Skeletal muscle satellite cell (primary cell): ENCODE data around the gene HDGFL2.
"Not testable (repeated sequence)": the region's sequence is repeated elsewhere in the genome, so short reads cannot be mapped to it uniquely, and the experiment has no call there.

Experiments used
- H3K27me3 ChIP-seq: 2 replicates; pipeline ENCODE4 v1.7.0; 2013; ENCODE audit warnings: low read length; ENCODE audit not compliant: control insufficient read depth, insufficient read depth
- H3K36me3 ChIP-seq: 2 replicates; pipeline ENCODE4 v1.7.0; 2013; ENCODE audit warnings: mild to moderate bottlenecking, control low read depth, low read length; ENCODE audit not compliant: insufficient read depth
- H3K4me1 ChIP-seq: 2 replicates; pipeline ENCODE4 v1.7.0; 2013; ENCODE audit warnings: low read length; ENCODE audit not compliant: control insufficient read depth, insufficient read depth
- H3K4me2 ChIP-seq: 2 replicates; pipeline ENCODE4 v1.7.0; 2013; ENCODE audit warnings: mild to moderate bottlenecking, low read length
- H3K4me3 ChIP-seq: 2 replicates; pipeline ENCODE4 v1.7.0; 2013; ENCODE audit warnings: low read length
- H3K9ac ChIP-seq: 2 replicates; pipeline ENCODE4 v1.7.0; 2013; ENCODE audit warnings: mild to moderate bottlenecking, low read depth, low read length, moderate library complexity
- H3K9me3 ChIP-seq: replicated peaks from 2 replicates; pipeline ENCODE4 v1.7.0; 2013; ENCODE audit warnings: mild to moderate bottlenecking, control low read depth, low read length

HDGFL2 gene

GRCh38 chr19:4522291-4523002, 50.4 kb downstream of the HDGFL2 start:
- Histone ChIP-seq H3K4me3 (no peak overlapping the region), H3K4me1 (peaks cover 10% of the 10 kb centered on the region), H3K27me3 (peaks cover 36% of the 10 kb centered on the region), H3K4me2 (no peak overlapping the region), H3K9me3 (no peaks in the 10 kb centered on the region), H3K36me3 (no peaks in the 10 kb centered on the region), H3K9ac (no peak overlapping the region)

- H3K27me3 ChIP-seq: peaks cover 25% of the 10 kb centered on the region
- H3K9ac ChIP-seq: no peak overlapping the region
- no peak overlapping the region for H3K4me2 ChIP-seq
- no peaks in the 10 kb centered on the region for H3K36me3 ChIP-seq
- H3K4me1 ChIP-seq: peaks cover 4% of the 10 kb centered on the region
- no peaks in the 10 kb centered on the region for H3K9me3 ChIP-seq
- H3K4me3 ChIP-seq: no peak overlapping the region
These were observed 51.4 kb downstream of the HDGFL2 start for GRCh38 chr19:4523306-4524110.

GRCh38 chr19:4524808-4525562, 52.9 kb downstream of the HDGFL2 start:
- no peaks in the 10 kb centered on the region for H3K4me1 ChIP-seq
- no peaks in the 10 kb centered on the region for H3K9me3 ChIP-seq
- peaks cover 18% of the 10 kb centered on the region for H3K27me3 ChIP-seq
- no peak overlapping the region for H3K4me3 ChIP-seq
- H3K36me3 ChIP-seq: no peaks in the 10 kb centered on the region
- H3K9ac ChIP-seq: no peak overlapping the region
- no peak overlapping the region for H3K4me2 ChIP-seq

- no peak overlapping the region for H3K4me2 ChIP-seq
- H3K9ac ChIP-seq: no peak overlapping the region
- peaks cover 21% of the 10 kb centered on the region for H3K27me3 ChIP-seq
- H3K4me1 ChIP-seq: no peaks in the 10 kb centered on the region
- H3K9me3 ChIP-seq: no peaks in the 10 kb centered on the region
- H3K4me3 ChIP-seq: no peak overlapping the region
- H3K36me3 ChIP-seq: no peaks in the 10 kb centered on the region
These were observed 53.5 kb downstream of the HDGFL2 start for GRCh38 chr19:4525563-4526002.

- H3K27me3 ChIP-seq: peaks cover 13% of the 10 kb centered on the region
- not testable (repeated sequence) for H3K4me3 ChIP-seq
These were observed 55.3 kb downstream of the HDGFL2 start for GRCh38 chr19:4527377-4527776.

GRCh38 chr19:4528843-4529242, 56.7 kb downstream of the HDGFL2 start:
- no peaks in the 10 kb centered on the region for H3K36me3 ChIP-seq
- H3K27me3 ChIP-seq: peaks cover 20% of the 10 kb centered on the region
- no peaks in the 10 kb centered on the region for H3K4me1 ChIP-seq
- no peak overlapping the region for H3K4me2 ChIP-seq
- H3K9me3 ChIP-seq: no peaks in the 10 kb centered on the region
- no peak overlapping the region for H3K4me3 ChIP-seq
- no peak overlapping the region for H3K9ac ChIP-seq

More at GRCh38 chr19:4527377-4527776, 55.3 kb downstream of the HDGFL2 start:
- H3K4me1 ChIP-seq, H3K9ac ChIP-seq, H3K9me3 ChIP-seq, H3K36me3 ChIP-seq, H3K4me2 ChIP-seq: not testable (repeated sequence)

GRCh38 chr19:4529924-4530522, 57.9 kb downstream of the HDGFL2 start:
- H3K4me1 ChIP-seq: no peaks in the 10 kb centered on the region
- H3K4me2 ChIP-seq: no peak overlapping the region
- no peak overlapping the region for H3K4me3 ChIP-seq
- H3K36me3 ChIP-seq: no peaks in the 10 kb centered on the region
- H3K9ac ChIP-seq: no peak overlapping the region
- no peaks in the 10 kb centered on the region for H3K9me3 ChIP-seq
- peaks cover 32% of the 10 kb centered on the region for H3K27me3 ChIP-seq

GRCh38 chr19:4531562-4532165, 59.6 kb downstream of the HDGFL2 start:
- H3K36me3 ChIP-seq: no peaks in the 10 kb centered on the region
- H3K9ac ChIP-seq: no peak overlapping the region
- H3K9me3 ChIP-seq: no peaks in the 10 kb centered on the region
- peaks cover 40% of the 10 kb centered on the region for H3K27me3 ChIP-seq
- no peaks in the 10 kb centered on the region for H3K4me1 ChIP-seq
- no peak overlapping the region for H3K4me2 ChIP-seq
- H3K4me3 ChIP-seq: no peak overlapping the region

- no peaks in the 10 kb centered on the region for H3K36me3 ChIP-seq
- no peaks in the 10 kb centered on the region for H3K9me3 ChIP-seq
- no peaks in the 10 kb centered on the region for H3K4me1 ChIP-seq
- no peak overlapping the region for H3K9ac ChIP-seq
- no peak overlapping the region for H3K4me3 ChIP-seq
- peaks cover 53% of the 10 kb centered on the region for H3K27me3 ChIP-seq
- no peak overlapping the region for H3K4me2 ChIP-seq
These were observed 61.2 kb downstream of the HDGFL2 start for GRCh38 chr19:4533334-4533733.

GRCh38 chr19:4533835-4534424, 61.8 kb downstream of the HDGFL2 start:
- Histone ChIP-seq H3K9me3 (no peaks in the 10 kb centered on the region), H3K4me3 (no peak overlapping the region), H3K9ac (no peak overlapping the region), H3K27me3 (peaks cover 59% of the 10 kb centered on the region), H3K4me1 (no peaks in the 10 kb centered on the region), H3K36me3 (no peaks in the 10 kb centered on the region), H3K4me2 (no peak overlapping the region)
